Peyer's patch (tissue), 4 donors: ENCODE data around the gene TMCC1.

Experiments
- CTCF ChIP-seq, 6 experiments: fragments of 450-650 bp in 4 of 6; fragments of 200-600 bp in 2 of 6; sonication (generic) in 1 of 6; IDR thresholded peaks; one replicate each; pipeline ENCODE4 v1.5.1; 2017 to 2019; ENCODE audit warnings: antibody characterized with exemption in 6 of 6, mild to moderate bottlenecking in 3 of 6, moderate library complexity in 1 of 6
- POLR2A ChIP-seq, 2 donors: fragments of 450-650 bp; IDR thresholded peaks; one replicate each; pipeline ENCODE4 v1.5.1; 2017; ENCODE audit warnings: antibody characterized with exemption in 2 of 2, mild to moderate bottlenecking in 2 of 2, moderate library complexity in 2 of 2

GRCh38 chr3:129663930-129664646 lies 229.4 kb downstream of the TMCC1 start:
- TF ChIP-seq CTCF (IDR thresholded peaks at IDR 0.05): no peak
- TF ChIP-seq POLR2A (IDR thresholded peaks at IDR 0.05): no peak
